Esophagus squamous epithelium (tissue), 5 donors: ENCODE results near the gene MISP3. TPM values are rescaled to one million over a fixed set of nuclear protein-coding genes. Genes with fewer than 3 reads are reported as not detected.

Experiments used
- DNase-seq: peaks from one replicate; lab custom pipeline; 2025; lab: John Stamatoyannopoulos, UW
- H3K27ac ChIP-seq, 4 donors: fragments of 200-600 bp; sonication (generic); one replicate each; pipeline ENCODE4 v1.5.1; 2016 to 2019; ENCODE audit warnings: mild to moderate bottlenecking in 1 of 4
- H3K27me3 ChIP-seq, 4 donors: fragments of 200-600 bp; sonication (generic); 1 replicate in 3 of 4; 2 replicates in 1 of 4; pipeline versions ENCODE4 v1.5.1 to v1.6.0; 2017 to 2021; ENCODE audit warnings: antibody characterized with exemption in 1 of 4
- H3K36me3 ChIP-seq, 3 donors: fragments of 200-600 bp; sonication (generic); one replicate each; pipeline ENCODE4 v1.5.1; 2016 to 2019
- H3K4me1 ChIP-seq, 3 donors: fragments of 200-600 bp; sonication (generic); one replicate each; pipeline ENCODE4 v1.5.1; 2017 to 2019
- H3K4me3 ChIP-seq, 4 donors: fragments of 200-600 bp; sonication (generic); 1 replicate in 3 of 4; 2 replicates in 1 of 4; pipeline ENCODE4 v1.5.1; 2016 to 2019; ENCODE audit warnings: mild to moderate bottlenecking in 2 of 4, moderate library complexity in 1 of 4
- H3K9me3 ChIP-seq, 3 donors: fragments of 200-600 bp; sonication (generic); one replicate each; pipeline ENCODE4 v1.5.1; 2016 to 2019
- CTCF ChIP-seq, 6 experiments: fragments of 450-650 bp in 4 of 6; fragments of 200-600 bp in 2 of 6; sonication (generic) in 2 of 6; IDR thresholded peaks; one replicate each; pipeline ENCODE4 v1.5.1; 2016 to 2019; ENCODE audit warnings: antibody characterized with exemption in 6 of 6, mild to moderate bottlenecking in 4 of 6, moderate library complexity in 4 of 6
- POLR2A ChIP-seq, 4 donors: fragments of 450-650 bp; IDR thresholded peaks; one replicate each; pipeline ENCODE4 v1.6.1; 2017; ENCODE audit warnings: antibody characterized with exemption in 4 of 4, mild to moderate bottlenecking in 4 of 4, moderate library complexity in 3 of 4
- WGBS, 2 donors: methylation state at CpG; one replicate each; pipeline ENCODE4 v1.1.5; 2018; 5-methylcytosine and 5-hydroxymethylcytosine counted together
- intact Hi-C: fragments of 100-400 bp; cut with DNase I; formaldehyde crosslinking; loops from one replicate; pipeline ENCODE4 v1.15.0; 2022
- total RNA-seq, 4 donors: library from RNA; depleted of rRNA; stranded (reverse); fragments of >200 nt; gene quantifications; one replicate each; pipeline ENCODE4 v1.1.0, GENCODE V29; 2016
- donor health status: DM: yes; HTN: yes; CAD: no.

MISP3 gene
- total RNA-seq, 4 donors from 2014 or later, result 2.0 to 8.9 (median 4.0) TPM

GRCh38 chr19:14113762-14114414 is 41.3 kb downstream of the MISP3 start:
- 89 to 100% methylated on average over 6 to 10 of the region's 18 CpGs for WGBS, 2 donors
- intact Hi-C loops, result no loop called here
- Histone ChIP-seq H3K27me3 (no peaks in the 10 kb centered on the region), H3K9me3 (no peaks in the 10 kb centered on the region), H3K4me1 (peaks cover 33 to 74% (median 42%) of the 10 kb centered on the region in 3 donors), H3K4me3 (no peak overlapping the region), H3K36me3 (no peaks in the 10 kb centered on the region), H3K27ac (peak overlapping the region; percentile 73 to 95 (median 86))
- DNase-seq, result no peak
- TF ChIP-seq POLR2A (IDR thresholded peaks at IDR 0.05) (no peak), CTCF (IDR thresholded peaks at IDR 0.05) (peak in 1 of 6 experiments; percentile 30)

- no peak for DNase-seq
- Histone ChIP-seq H3K4me1 (peaks cover 35 to 80% (median 48%) of the 10 kb centered on the region in 3 donors), H3K27me3 (no peaks in the 10 kb centered on the region), H3K36me3 (no peaks in the 10 kb centered on the region), H3K4me3 (no peak overlapping the region), H3K9me3 (no peaks in the 10 kb centered on the region), H3K27ac (peak overlapping the region; percentile 73 to 95 (median 86))
- 86 to 89% methylated on average over 5 to 6 of the region's 7 CpGs for WGBS, 2 donors
- TF ChIP-seq CTCF (IDR thresholded peaks at IDR 0.05), result no peak
- no peak for TF ChIP-seq POLR2A (IDR thresholded peaks at IDR 0.05)
- intact Hi-C loops, result no loop called here
Measured at GRCh38 chr19:14114439-14114838, 41.9 kb downstream of the MISP3 start.

GRCh38 chr19:14114854-14115253 is 42.3 kb downstream of the MISP3 start:
- 22 to 45% methylated on average over 6 to 9 of the region's 9 CpGs for WGBS, 2 donors
- Histone ChIP-seq H3K4me1 (peaks cover 35 to 84% (median 52%) of the 10 kb centered on the region in 3 donors), H3K9me3 (no peaks in the 10 kb centered on the region), H3K27ac (peak overlapping the region in 3 of 4 donors; percentile 85 to 95 (median 86)), H3K27me3 (no peaks in the 10 kb centered on the region), H3K36me3 (no peaks in the 10 kb centered on the region), H3K4me3 (no peak overlapping the region)
- TF ChIP-seq CTCF (IDR thresholded peaks at IDR 0.05) (peak in 5 of 6 experiments; percentile 18 to 56 (median 46)), POLR2A (IDR thresholded peaks at IDR 0.05) (no peak)
- no peak for DNase-seq
- intact Hi-C loops, result no loop called here

- H3K27me3 ChIP-seq, result no peaks in the 10 kb centered on the region
- TF ChIP-seq POLR2A (IDR thresholded peaks at IDR 0.05), result no peak
- TF ChIP-seq CTCF (IDR thresholded peaks at IDR 0.05), result no peak
- no peak for DNase-seq
- H3K4me1 ChIP-seq, result peaks cover 35 to 85% (median 56%) of the 10 kb centered on the region in 3 donors
- peak overlapping the region in 1 of 4 donors; percentile 97 for H3K4me3 ChIP-seq
- 73 to 77% methylated on average over 4 to 5 of the region's 5 CpGs for WGBS, 2 donors
- H3K36me3 ChIP-seq, result no peaks in the 10 kb centered on the region
- no peaks in the 10 kb centered on the region for H3K9me3 ChIP-seq
- intact Hi-C loops, result no loop called here
- H3K27ac ChIP-seq, result peak overlapping the region in 3 of 4 donors; percentile 86 to 100 (median 95)
Measured at GRCh38 chr19:14115756-14116155, 43.2 kb downstream of the MISP3 start.

GRCh38 chr19:14116525-14116917 is 43.9 kb downstream of the MISP3 start:
- no peak for DNase-seq
- 0 to 7% methylated on average over 2 to 6 of the region's 6 CpGs for WGBS, 2 donors
- Histone ChIP-seq H3K9me3 (no peaks in the 10 kb centered on the region), H3K27ac (peak overlapping the region; percentile 77 to 100 (median 90)), H3K36me3 (no peaks in the 10 kb centered on the region), H3K4me3 (peak overlapping the region; percentile 91 to 97 (median 94)), H3K27me3 (no peaks in the 10 kb centered on the region), H3K4me1 (peaks cover 35 to 78% (median 56%) of the 10 kb centered on the region in 3 donors)
- intact Hi-C loops, result no loop called here
- no peak for TF ChIP-seq CTCF (IDR thresholded peaks at IDR 0.05)
- TF ChIP-seq POLR2A (IDR thresholded peaks at IDR 0.05), result no peak
